Transverse colon (tissue), 3 donors: Measurements from ENCODE around the gene ZFAND5.

Experiments used
- EP300 ChIP-seq: sonication (generic); formaldehyde crosslinking; IDR thresholded peaks from one replicate; pipeline ENCODE4 v1.6.1; 2017; ENCODE audit warnings: antibody characterized with exemption, low read depth
- POLR2A ChIP-seq: fragments of 450-650 bp; IDR thresholded peaks from one replicate; pipeline ENCODE4 v1.6.1; 2016; ENCODE audit warnings: antibody characterized with exemption, mild to moderate bottlenecking, moderate library complexity
- POLR2AphosphoS5 ChIP-seq, 3 donors: sonication (generic); formaldehyde crosslinking; IDR thresholded peaks; one replicate each; pipeline ENCODE4 v1.6.1; 2016; ENCODE audit warnings: antibody characterized with exemption in 3 of 3

DNA sequence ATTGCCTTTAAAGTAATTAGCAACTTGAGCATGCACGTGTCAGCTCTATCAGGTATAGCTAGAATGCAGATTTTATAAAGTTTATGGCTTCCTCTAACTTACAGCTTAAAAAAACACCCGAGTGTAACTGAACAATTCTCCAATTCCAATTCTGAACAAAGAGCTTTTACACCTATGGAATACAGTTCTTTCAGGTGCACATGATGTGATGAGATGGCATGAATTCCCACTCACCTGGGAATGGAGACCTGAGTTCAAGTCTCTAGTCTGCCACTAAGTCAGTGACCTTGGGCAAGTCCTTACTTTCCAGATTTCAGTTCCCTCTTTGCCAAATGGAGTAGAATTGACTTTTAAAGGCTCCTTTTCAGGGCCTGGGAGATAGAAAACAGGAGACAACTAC, 1.8 kb downstream of the ZFAND5 start:
- TF ChIP-seq POLR2A = no peak
- TF ChIP-seq POLR2AphosphoS5 (IDR thresholded peaks at IDR 0.05) = no peak
- TF ChIP-seq EP300 = no peak
